Gastroesophageal sphincter (tissue), 4 donors: ENCODE data around the gene TMEM170B. TPM values are rescaled to one million over a fixed set of nuclear protein-coding genes. Genes with fewer than 3 reads are reported as not detected.

Experiments
- ATAC-seq: fragments of 150-250 bp; one replicate; pipeline ENCODE4 v1.9.1; 2016; ENCODE audit warnings: mild to moderate bottlenecking, moderate library complexity
- H3K27ac ChIP-seq, 4 donors: fragments of 200-600 bp; sonication (generic) in 3 of 4; 1 replicate in 3 of 4; 2 replicates in 1 of 4; pipeline ENCODE4 v1.5.1; 2016 to 2019
- H3K27me3 ChIP-seq: fragments of 200-600 bp; sonication (generic); one replicate; pipeline ENCODE4 v1.5.1; 2019
- H3K36me3 ChIP-seq, 2 donors: fragments of 200-600 bp; sonication (generic); one replicate each; pipeline ENCODE4 v1.5.1; 2019; ENCODE audit warnings: control low read depth in 1 of 2
- H3K4me1 ChIP-seq, 3 donors: fragments of 200-600 bp; sonication (generic); 1 replicate in 2 of 3; 2 replicates in 1 of 3; pipeline ENCODE4 v1.5.1; 2016 to 2019; ENCODE audit warnings: control low read depth in 2 of 3
- H3K4me3 ChIP-seq, 2 donors: fragments of 200-600 bp; sonication (generic); one replicate each; pipeline ENCODE4 v1.5.1; 2019; ENCODE audit warnings: mild to moderate bottlenecking in 1 of 2, moderate library complexity in 1 of 2
- H3K9me3 ChIP-seq, 3 donors: fragments of 200-600 bp; sonication (generic); one replicate each; pipeline ENCODE4 v1.5.1; 2017 to 2019; ENCODE audit warnings: control low read depth in 2 of 3
- CTCF ChIP-seq, 4 experiments: fragments of 200-600 bp in 2 of 4; fragments of 450-650 bp in 2 of 4; sonication (generic) in 1 of 4; IDR thresholded peaks; one replicate each; pipeline ENCODE4 v1.5.1; 2017 to 2019; ENCODE audit warnings: antibody characterized with exemption in 4 of 4, mild to moderate bottlenecking in 2 of 4, moderate library complexity in 2 of 4
- EP300 ChIP-seq: sonication (generic); formaldehyde crosslinking; IDR thresholded peaks from one replicate; pipeline ENCODE4 v1.6.1; 2017; ENCODE audit warnings: antibody characterized with exemption, mild to moderate bottlenecking
- POLR2A ChIP-seq, 2 donors: fragments of 450-650 bp; IDR thresholded peaks; one replicate each; pipeline ENCODE4 v1.6.1; 2017; ENCODE audit warnings: antibody characterized with exemption in 2 of 2, mild to moderate bottlenecking in 2 of 2, moderate library complexity in 1 of 2
- POLR2AphosphoS5 ChIP-seq: sonication (generic); formaldehyde crosslinking; IDR thresholded peaks from one replicate; pipeline ENCODE4 v1.6.1; 2017; ENCODE audit warnings: antibody characterized with exemption
- WGBS, 2 donors: methylation state at CpG; one replicate each; pipeline ENCODE4 v1.1.5; 2018; ENCODE audit warnings: low coverage in 1 of 2; 5-methylcytosine and 5-hydroxymethylcytosine counted together
- total RNA-seq, 4 donors: library from RNA; depleted of rRNA; stranded (reverse); fragments of >200 nt; gene quantifications; one replicate each; pipeline ENCODE4 v1.1.0, GENCODE V29; 2016

Gene TMEM170B
- total RNA-seq, 4 donors from 2014 or later: 8.0 to 8.6 (median 8.3) TPM

GRCh38 chr6:11608600-11609323 lies 71.2 kb downstream of the TMEM170B start:
- Histone ChIP-seq H3K4me1 (peaks cover 11 to 35% (median 16%) of the 10 kb centered on the region in 3 donors), H3K27me3 (no peaks in the 10 kb centered on the region), H3K4me3 (no peak overlapping the region), H3K36me3 (no peaks in the 10 kb centered on the region), H3K9me3 (no peaks in the 10 kb centered on the region), H3K27ac (peak overlapping the region in 2 of 4 donors; percentile 41 to 64)
- no peak for ATAC-seq
- TF ChIP-seq EP300 (no peak), POLR2AphosphoS5 (no peak)
- 81 to 91% methylated on average over 3 to 6 of the region's 6 CpGs for WGBS, 2 donors

GRCh38 chr6:11609324-11610071 lies 71.9 kb downstream of the TMEM170B start:
- H3K4me3 ChIP-seq: no peak overlapping the region
- ATAC-seq: peak; percentile 67
- no peaks in the 10 kb centered on the region for H3K9me3 ChIP-seq
- TF ChIP-seq CTCF (IDR thresholded peaks at IDR 0.05) (no peak), POLR2AphosphoS5 (peak; percentile 72)
- 53 to 70% methylated on average over 7 to 10 of the region's 18 CpGs for WGBS, 2 donors
- H3K36me3 ChIP-seq: no peaks in the 10 kb centered on the region
- H3K4me1 ChIP-seq: peaks cover 11 to 42% (median 16%) of the 10 kb centered on the region in 3 donors
- H3K27ac ChIP-seq: peak overlapping the region in 2 of 4 donors; percentile 41 to 64
- no peaks in the 10 kb centered on the region for H3K27me3 ChIP-seq

- Histone ChIP-seq H3K4me3 (no peak overlapping the region), H3K27ac (peak overlapping the region in 2 of 4 donors; percentile 34 to 61)
- no peak for TF ChIP-seq POLR2A (IDR thresholded peaks at IDR 0.05)
- TF ChIP-seq CTCF (IDR thresholded peaks at IDR 0.05): no peak
- no peak for TF ChIP-seq EP300
These were observed 75.8 kb downstream of the TMEM170B start for GRCh38 chr6:11613336-11613735.

GRCh38 chr6:11613858-11614257 lies 76.3 kb downstream of the TMEM170B start:
- no peak overlapping the region for H3K4me3 ChIP-seq
- peaks cover 0 to 12% (median 0%) of the 10 kb centered on the region in 3 donors for H3K4me1 ChIP-seq
- ATAC-seq: no peak
- H3K27me3 ChIP-seq: no peaks in the 10 kb centered on the region
- 27 to 39% methylated on average over 4 of the region's 4 CpGs for WGBS, 2 donors
- no peaks in the 10 kb centered on the region for H3K9me3 ChIP-seq
- TF ChIP-seq POLR2AphosphoS5 (no peak), EP300 (no peak), POLR2A (IDR thresholded peaks at IDR 0.05) (no peak), CTCF (IDR thresholded peaks at IDR 0.05) (no peak)
- no peaks in the 10 kb centered on the region for H3K36me3 ChIP-seq
- H3K27ac ChIP-seq: peak overlapping the region in 3 of 4 donors; percentile 34 to 61 (median 53)

More at GRCh38 chr6:11613336-11613735, 75.8 kb downstream of the TMEM170B start:
- Histone ChIP-seq H3K4me1 (peaks cover 0 to 12% (median 0%) of the 10 kb centered on the region in 3 donors), H3K27me3 (no peaks in the 10 kb centered on the region), H3K9me3 (no peaks in the 10 kb centered on the region), H3K36me3 (no peaks in the 10 kb centered on the region)
- WGBS, 2 donors: 91% methylated on average over 1 of the region's 1 CpG
- ATAC-seq: no peak

- peak overlapping the region in 3 of 4 donors; percentile 23 to 61 (median 46) for H3K27ac ChIP-seq
- TF ChIP-seq POLR2A (IDR thresholded peaks at IDR 0.05) (no peak), EP300 (no peak), CTCF (IDR thresholded peaks at IDR 0.05) (no peak), POLR2AphosphoS5 (no peak)
- H3K4me1 ChIP-seq: peaks cover 0 to 12% (median 0%) of the 10 kb centered on the region in 3 donors
- H3K36me3 ChIP-seq: no peaks in the 10 kb centered on the region
- H3K4me3 ChIP-seq: no peak overlapping the region
- H3K9me3 ChIP-seq: no peaks in the 10 kb centered on the region
- 85 to 87% methylated on average over 5 to 10 of the region's 10 CpGs for WGBS, 2 donors
- peak; percentile 59 for ATAC-seq
- no peaks in the 10 kb centered on the region for H3K27me3 ChIP-seq
These were observed 77.1 kb downstream of the TMEM170B start for GRCh38 chr6:11614534-11615213.
